Fibroblast of skin of back (primary cell): ENCODE data around the gene FBXO31.
"Not testable (repeated sequence)": the region's sequence is repeated elsewhere in the genome, so short reads cannot be mapped to it uniquely, and the experiment has no call there.

ENCODE experiments used
- DNase-seq: peaks from one replicate; pipeline ENCODE4 v3.0.0-alpha.2; 2013

The FBXO31 gene

DNA sequence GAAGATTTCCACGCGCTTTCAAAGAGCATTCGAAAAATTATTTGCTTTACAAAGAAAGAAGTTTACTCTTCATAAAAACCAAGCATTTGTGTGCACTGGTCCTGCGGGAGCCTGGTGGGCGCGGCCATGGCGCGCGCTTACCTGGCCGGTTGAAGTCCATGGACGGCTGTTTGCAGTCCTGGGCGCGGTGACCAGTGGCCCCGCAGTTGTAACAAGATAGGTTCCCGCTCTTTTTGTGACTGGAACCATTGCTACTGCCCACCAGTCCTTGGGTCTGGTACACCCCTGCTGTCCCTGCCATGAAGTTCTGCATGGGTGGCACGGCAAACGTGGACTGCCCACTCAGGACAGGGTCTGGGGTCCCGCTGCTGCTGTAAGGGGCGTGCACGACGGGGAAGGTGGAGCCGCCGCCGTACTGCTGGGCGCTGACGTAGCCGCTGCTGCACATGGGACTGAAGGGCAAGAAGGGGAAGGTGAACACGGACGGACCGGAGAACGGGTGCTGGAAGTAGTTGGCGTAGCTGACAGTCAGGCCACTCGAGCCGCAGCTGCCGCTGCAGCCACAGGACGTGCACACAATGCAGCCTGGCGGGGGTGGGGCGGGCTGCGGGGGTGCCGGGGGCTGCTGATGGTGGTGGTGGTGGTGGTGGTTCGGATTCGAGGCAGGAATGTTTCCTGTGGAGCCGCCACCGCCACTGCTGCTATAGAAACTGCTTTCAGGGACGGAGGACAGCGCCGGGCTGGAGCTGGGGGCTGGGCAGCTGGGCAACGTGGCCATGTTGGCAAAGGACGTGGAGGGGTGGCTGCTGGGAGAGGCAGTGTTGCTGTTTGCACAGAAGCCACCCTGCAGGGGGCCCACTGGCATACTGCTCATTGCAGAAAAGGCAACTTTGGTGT, 28.0 kb upstream of the FBXO31 start:
- no peak for DNase-seq

DNA sequence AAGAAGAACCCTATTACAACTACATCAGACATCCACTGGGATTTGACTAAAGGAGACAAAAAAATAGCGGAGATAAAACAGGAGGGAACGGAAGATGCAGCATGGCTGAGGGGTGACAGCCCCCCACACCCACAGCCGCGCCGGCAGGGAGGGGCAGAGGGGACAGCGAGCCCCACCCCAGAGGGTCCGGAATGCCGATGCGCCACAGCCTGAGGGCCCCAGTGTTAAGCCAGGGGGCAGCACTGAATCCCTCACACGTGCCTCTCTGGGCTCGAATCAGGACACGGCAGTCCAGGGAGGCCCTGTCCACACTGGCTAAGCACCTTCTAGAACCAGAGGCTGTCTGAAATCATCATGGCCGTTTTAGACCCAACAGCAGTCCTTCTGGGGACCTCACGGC, 27.4 kb upstream of the FBXO31 start:
- DNase-seq, result no peak

DNA sequence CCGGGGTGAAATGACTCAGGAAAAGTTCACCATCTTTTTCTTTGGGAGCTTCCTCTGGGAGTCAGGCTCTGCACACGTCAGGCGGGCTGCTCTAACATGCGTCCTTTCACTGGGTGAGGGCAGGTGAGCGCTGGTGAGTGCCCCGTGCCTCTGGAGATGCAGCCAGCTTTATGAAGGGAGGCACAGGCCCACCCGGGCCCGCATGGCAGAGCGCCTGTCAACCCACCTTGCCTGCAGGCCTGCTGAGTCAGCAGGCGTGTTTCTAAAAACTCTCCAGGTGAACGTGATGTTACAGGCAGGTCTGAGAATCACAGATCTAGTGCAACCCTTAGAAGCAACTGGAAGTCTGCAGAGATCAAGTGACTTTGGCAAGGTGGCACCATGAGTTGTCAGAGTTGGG, 27.0 kb upstream of the FBXO31 start:
- DNase-seq, result no peak

DNA sequence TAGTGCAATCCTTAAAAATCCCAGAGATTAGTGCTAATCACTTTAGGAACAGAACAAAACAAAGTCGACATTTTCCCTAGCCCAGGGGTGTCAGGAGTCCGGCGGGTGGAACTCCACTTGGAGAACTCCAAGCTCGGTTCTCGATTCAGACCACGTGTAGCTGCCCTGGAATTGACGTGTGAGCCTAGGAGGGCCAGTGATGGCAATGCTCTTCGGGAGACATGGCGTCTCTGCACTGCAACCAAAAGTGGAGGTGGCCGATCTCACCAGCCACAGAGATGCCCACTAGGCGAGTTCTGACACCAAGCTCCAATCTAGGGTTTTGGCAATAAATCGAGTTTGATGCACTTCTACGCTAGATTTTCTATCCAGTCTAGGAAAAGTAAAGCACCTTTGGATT, 26.2 kb upstream of the FBXO31 start:
- DNase-seq, result no peak

DNA sequence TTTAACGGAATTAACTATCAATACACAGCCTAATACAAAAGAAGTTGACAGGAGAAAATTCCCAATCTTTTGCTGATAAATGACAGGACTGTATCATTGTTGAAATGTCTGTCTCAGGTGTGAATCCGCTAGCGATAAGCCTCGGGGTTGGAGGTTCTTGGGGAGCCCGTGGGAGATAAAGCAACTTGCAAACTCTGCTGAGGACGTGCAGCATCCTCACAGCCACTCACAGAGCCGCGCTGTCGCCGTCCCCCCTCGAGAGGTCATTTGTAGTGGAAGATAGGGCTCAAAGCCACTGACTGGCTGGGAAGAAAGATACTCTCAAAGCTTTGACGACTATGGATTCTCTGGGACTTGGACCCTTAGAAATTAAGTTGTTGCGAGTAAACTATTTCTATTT, 25.6 kb upstream of the FBXO31 start:
- no peak for DNase-seq

DNA sequence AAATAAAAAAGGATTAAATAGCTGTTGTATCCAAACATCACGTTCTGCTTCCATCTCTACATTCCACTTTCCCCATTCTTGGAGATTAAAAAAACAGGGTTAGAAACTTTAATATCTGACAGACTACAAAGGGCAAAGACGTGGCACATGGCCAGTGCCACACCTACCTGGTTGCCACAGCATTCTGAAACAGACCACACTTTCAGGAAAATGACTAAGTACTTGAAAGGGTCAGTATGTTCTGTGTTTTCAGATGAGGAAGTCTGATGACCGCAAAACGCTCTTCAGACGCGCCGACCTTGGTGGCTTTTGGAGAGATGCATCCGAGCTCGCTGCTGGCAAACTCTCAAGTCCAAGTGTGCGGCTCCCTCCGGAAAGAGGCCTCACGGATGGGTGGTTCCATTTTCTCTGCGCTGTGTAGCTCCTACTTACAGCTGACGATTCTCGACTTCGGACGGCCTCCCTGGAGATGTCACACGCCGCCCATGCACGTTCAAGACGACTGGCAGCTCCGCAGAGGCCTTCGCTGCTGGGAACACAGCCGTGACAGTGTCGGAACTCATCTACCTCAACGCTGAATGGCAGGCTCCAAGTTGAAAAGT, 24.0 kb upstream of the FBXO31 start:
- DNase-seq, result peak; percentile 50

DNA sequence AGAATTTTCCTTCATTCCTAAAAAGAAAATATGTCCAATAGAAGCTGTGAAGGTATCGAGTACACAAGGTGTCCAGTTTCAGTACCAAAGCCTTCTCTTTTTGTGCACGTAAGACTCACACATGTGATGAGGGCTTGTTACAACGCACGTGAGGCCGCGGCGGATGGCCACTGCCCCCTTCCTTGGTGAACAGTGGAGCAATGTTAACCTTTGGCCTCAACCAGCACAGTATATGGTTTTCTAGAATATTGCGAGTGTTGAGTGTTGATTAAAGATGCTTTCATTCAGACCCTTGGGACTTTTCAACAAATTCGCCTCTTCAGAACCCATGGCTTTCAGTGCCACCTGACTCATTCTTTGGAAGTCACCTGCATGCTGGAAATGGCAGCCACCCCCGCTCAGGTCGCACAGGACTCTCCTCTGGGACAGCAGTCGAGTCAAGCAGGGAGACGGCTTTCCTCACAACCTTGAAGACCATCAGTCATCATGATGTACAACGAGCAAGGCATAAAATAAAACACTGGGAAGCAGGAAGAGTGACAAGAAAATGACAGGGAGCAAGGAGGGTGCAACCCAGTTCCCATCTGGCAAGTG, 23.0 kb upstream of the FBXO31 start:
- no peak for DNase-seq

DNA sequence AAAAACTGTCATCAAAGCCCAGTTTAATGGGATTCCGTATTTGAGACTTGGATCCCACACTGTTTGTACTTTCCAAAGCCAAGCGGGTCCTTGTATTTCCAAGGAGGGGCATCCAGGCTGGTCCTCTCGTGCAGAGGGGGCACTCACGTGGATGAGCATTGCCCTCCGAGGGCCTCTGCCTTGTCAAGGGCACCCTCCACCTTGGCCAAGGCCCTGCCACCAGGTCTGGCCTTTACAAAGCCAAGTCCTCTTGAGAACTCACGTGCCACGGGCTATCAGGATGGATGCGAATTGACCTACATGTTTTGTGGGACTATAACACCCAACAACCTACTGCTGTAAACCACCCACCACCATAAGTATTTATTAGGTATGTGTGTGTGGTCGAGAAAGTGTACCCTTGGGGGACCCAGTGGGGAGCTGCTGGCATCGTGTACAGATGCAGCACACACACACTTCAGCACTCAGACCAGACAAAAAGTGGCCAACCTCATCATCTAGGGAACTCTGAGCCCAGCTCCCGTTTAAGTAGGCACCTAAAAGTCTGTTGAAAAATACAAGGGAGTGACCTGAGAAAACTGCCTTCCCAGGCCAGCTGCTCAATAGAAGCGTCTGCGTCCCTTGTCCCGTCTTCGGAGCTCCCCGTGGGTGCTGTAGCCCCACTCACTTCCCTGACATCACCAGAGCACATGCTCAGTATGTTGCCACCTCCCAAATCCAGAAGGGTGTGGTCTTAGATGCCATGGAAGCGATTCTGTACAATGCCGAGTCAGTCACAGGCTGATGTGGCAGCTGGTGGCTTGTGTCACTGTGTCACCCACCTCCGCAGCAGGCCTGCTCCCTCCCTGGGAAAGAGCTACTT, 21.4 kb upstream of the FBXO31 start:
- peak; percentile 20 for DNase-seq

DNA sequence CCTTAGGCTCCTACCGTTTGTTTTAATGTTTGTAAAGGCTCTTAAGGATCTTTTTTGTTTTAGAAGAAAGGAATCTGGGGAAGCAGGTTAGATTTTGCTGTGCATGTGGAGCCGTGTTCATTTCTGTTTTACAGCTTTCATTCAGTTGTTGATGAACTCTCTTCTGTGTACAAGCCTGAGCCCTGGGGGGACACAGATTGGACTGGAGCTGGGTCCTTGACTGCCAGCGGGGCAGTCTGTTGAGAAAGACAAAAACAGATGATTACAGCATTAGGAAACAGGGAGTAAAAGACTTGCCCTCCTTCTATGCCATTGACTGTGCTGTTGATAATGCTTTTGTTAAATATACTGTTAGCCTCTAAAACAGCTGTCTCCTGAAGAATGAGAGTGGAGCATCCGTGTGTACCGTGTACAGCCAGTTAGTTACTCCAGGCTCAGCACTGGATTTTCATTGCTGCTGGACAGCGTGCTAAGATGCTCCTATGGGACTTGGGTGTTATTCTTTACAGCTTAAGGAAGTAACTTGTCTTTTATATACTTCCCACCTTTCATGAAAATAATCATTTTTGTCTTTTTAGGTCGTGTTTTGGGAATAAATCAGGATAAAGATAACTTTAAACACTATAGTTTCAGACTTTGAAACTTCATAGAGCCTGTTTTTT, 11.7 kb upstream of the FBXO31 start:
- no peak for DNase-seq

DNA sequence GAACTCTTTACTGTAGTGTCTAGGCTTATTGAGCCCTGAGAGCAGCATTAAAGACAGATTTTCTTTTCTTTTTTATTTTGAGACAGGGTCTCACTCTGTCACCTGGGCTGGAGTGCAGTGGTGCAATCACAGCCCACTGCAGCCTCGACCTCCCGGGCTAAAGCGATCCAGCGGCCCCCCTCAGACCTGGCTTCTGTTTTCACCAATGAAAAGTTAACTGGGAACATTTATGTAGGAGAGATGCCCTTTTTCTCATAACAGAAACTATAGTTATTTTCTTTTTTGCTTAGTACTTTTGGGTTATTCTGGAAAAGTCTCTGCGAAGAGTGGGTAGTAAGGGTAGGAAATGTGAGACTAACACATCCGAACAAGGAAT, 10.1 kb upstream of the FBXO31 start:
- DNase-seq, result no peak

DNA sequence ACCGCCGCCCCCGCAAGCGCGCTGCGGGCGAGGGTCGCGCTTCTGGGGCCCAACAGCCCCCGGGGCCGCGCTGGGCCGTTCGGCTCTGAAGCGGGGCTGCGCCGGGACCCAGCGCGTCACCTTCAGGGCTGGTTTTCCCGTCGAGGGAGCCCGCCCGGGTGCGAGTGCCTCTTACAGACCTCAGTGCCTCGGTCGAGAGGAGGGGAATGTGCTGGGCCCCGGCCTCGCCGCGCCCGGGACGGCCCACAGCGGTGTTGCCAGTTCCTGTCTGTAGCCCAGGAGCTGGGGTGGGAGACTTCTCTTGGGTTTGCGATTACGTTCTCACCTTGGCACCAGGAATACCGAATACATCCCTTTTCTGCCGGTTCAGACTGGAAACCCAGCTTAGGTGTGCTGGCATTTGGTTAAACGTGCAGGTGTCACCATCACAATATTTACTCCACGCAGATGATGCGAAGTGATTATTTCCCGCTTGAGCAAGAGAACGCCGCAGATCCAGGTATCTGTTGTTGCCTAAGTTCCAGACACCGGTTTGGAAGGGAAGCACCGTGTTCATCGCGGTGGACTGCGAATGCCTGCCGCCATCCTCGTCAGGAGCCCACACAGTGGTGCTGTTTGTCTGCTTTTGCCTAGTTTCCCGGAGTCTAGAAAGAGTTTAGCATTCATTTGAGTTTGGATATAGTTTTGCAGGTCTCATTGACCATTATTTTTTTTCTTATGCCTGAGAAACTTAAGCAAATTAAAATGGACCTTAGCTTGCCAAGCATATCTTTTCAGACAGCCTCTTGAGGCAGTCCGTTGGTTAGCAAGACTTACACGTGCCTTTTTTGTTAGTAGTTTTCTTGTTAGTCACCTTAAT, 9.5 kb upstream of the FBXO31 start:
- peak; percentile 45 for DNase-seq

DNA sequence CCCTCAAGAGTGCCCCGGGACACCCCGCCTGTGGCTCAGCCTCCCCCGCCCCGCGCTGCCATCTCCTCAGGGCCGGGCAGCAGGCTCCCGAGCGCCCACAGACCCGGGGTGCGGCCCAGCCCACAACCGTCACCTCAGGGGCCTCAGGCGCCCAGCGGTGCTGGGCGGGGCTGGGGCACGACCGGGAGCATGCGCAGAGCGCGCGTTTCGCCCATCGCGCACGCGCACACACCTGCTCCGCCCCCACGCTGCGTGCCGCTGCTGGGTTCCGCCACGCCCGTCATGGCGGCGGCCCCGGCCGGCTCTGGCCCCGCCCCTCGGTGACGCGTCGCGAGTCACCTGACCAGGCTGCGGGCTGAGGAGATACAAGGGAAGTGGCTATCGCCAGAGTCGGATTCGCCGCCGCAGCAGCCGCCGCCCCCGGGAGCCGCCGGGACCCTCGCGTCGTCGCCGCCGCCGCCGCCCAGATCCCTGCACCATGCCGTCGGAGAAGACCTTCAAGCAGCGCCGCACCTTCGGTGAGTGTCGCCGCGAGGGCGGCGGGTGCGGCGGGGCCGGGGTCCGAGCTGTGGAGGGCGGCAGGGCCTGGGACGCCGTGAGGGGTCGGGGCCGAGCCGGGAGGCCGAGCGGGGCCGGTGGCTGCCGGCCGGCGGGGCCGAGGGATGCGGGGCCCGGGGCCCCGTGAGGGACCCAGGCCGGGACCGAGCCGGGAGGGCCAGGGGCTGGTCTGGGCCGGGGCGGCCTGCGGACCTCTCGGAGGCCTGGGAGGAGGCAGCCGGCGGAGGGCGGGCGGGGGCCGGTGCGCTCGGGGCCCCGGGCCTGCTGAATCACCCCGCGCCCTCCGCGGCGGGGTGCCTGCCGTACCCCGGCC, 8.6 kb upstream of the FBXO31 start, which contains the start of gene MAP1LC3B:
Gene MAP1LC3B (plus strand): TSS at position 387 of the 871 bp plus-strand sequence. CDS start 92 bp downstream, at position 479.
- DNase-seq, result peak; percentile 95

DNA sequence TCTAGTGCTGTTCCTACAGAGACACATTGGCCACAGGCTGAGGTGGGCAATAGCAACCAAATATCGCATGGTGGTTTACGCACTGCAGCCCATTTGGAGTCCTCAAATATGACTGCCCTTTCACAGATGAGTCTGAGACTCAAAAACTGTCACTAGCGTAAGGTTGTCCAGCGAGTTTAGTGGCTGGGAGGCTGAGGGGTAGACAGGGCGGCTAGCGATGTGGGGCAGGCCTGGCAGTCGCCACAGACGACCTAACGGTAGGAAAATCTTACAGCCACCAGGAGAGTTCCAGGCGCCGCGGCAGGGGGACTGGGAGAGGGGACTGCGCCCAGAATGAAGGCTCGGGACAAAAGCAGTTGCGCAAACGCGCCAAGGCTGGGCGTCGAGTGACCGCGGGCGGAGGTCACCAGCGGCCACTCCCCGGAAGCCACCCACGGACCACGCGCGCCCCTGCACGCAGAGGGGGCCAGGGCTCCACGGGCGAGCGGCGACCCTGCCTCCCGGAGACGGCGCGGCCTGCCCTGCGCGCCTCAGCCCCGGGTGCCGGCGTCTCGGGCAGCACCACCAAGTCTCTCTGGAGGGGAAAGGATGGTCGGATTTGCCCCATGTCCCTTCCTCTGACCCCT, 7.9 kb upstream of the FBXO31 start:
- DNase-seq, result peak; percentile 40

DNA sequence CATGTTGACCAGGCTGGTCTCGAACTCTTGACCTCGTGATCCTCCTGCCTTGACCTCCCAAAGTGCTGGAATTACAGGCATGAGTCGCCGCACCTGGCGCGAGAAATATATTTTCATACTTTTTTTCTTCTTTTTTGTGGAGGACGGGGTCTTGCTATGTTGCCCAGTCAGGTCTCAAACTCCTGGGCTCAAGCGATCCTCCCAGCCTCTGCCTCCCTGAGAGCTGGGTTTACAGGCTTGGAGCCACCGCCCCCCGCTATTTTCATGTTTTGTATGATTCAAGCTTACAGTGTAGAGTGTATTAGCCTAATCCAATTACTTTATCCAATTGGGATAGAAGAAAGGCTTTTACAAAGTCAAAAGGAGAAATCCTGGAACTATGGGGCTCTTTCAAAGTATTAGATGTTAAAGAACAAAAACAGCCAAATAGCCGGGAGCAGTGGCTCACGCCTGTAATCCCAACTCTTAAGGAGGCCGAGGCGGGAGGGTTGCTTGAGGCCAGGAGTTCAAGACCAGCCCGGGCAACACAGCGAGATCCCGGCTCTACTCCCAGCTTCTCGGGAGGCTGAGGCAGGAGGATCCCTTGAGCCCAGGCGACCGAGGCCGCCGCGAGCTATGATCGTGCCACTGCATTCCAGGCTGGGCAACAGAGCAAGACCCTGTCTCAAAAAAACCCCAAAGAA, 7.2 kb upstream of the FBXO31 start:
- DNase-seq, result no peak

DNA sequence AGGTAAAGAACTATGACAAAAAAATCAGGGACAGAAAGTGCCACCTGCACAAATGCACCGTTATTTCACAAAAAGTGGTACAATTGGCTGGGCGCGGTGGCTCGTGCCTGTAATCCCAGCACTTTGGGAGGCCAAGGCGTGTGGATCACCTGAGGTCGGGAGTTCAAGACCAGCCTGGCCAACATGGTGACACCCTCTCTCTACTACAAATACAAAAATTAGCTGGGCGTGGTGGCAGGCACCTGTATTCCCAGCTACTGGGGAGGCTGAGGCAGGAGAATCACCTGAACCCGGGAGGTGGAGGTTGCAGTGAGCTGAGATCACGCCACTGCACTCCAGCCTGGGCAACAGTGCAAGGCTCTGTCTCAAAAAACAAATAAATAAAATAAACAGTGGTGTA, 6.3 kb upstream of the FBXO31 start:
- not testable (repeated sequence) for DNase-seq

DNA sequence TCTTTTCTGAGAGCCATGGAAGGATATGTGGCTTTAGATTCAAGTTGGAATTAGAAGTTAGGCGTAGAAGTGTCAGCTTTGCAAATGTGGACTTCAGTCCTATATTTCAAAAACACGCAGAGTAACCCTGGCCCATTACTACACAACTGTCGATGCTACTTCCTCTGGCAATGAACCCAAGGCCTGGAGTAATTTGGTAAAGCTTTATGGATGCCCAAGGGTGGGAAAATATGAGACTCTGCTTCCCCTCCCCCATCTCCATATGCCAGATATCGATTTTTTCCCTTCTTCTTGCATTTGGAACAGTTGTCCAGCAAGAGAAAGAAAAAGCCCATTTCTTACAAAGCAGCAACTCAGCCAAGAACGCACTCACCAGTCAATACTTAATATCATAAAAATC, 5.7 kb upstream of the FBXO31 start:
- DNase-seq, result no peak

DNA sequence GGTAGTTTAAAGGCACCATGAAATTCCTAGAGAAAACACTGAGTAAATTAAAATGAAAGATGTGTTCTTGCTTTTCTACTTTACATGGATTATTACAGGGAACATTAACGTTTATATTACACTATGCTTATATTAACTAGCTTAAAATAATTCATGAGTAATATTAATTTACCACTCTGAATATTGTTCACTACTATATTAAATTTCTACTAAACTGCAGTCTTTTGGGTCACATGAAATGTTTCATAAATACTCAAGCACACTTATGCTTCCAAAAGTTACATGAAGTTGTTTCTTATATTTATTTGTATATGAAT, 5.2 kb upstream of the FBXO31 start:
- no peak for DNase-seq

DNA sequence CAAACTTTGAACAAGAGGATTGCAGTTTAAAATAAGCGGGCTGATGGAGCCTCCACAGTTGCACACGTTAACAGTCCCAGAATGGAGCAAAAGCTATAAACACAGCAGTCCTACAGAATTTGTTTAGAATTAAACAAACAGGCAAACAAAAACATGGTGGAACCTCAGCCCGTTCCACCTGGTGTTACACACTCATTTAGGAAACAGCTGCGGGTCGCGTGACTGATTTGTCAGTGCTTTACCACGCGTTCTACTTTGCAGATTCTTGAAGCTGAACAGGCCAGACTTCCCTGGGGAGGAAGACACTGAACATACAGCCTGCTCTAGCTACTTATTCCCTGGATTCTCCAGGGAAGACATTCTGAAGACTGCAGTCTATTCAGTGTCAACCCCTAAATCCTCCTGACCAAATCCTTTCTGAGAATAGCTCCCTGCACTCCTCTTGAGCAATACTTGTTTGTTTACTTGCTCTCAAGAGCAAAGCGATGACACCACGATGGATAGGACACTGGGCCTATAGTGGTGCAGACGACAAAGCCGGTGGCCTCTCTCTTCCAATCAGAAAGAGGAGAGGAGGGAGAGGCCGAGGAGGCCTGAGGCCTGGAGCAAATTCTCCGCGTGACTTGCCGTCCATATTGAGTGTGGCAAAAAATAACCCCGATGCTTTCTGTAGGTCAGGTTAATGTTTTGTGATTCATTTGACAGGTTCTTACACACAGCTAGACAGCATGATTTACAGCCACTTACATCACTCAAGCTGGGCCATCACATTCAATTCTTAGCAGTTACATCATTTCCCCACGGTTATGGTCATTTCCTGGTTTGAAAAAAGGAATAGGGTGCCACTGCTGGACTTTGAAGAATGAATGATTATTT, 4.6 kb upstream of the FBXO31 start:
- DNase-seq, result peak; percentile 99
